Measurements from ENCODE around the gene IFITM10. TPM values are rescaled to one million over a fixed set of nuclear protein-coding genes. Genes with fewer than 3 reads are reported as not detected.

IFITM10 gene
- total RNA-seq, 1 donor from 2014 or later = 3.4 TPM

DNA sequence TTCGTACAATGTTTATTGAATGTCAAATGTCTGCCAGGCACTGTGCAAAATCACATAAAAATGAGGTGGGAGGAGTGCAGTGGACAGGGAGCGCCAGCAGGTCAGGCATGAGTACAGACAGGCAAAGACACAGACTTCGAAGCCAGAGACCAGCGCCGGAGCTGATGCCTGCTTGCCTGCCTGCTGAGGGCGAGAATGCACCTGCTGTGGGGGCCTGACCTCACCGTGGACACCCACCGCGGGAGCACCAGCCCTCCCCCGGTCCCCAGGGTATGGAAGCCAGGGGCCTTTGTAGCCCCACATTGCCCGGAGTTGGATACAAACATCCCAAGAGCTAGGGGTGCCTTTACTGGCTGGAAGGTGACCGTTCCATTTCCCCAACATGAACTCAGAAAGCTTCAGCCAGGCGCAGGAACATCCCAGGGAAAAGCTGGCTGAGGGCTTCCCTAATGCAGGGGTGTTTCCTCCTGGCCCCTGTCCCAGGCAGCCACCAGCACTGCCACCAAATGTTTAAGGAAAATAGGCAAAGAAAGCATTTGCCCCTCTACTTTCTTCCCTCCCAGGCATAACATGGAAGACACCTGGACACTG is 17.9 kb downstream of the IFITM10 start:
- no peak for DNase-seq (ENCODE audit: extremely low spot score, unreplicated experiment)
- Mint-ChIP-seq H3K4me1 (ENCODE audit: unreplicated experiment) (peaks cover 3% of the 10 kb centered on the region), H3K27ac (no peak overlapping the region), H3K4me3 (no peak overlapping the region), H3K9me3 (peaks cover 14% of the 10 kb centered on the region), H3K27me3 (peaks cover 81% of the 10 kb centered on the region), H3K36me3 (no peaks in the 10 kb centered on the region)
- TF ChIP-seq, protein P1, sequence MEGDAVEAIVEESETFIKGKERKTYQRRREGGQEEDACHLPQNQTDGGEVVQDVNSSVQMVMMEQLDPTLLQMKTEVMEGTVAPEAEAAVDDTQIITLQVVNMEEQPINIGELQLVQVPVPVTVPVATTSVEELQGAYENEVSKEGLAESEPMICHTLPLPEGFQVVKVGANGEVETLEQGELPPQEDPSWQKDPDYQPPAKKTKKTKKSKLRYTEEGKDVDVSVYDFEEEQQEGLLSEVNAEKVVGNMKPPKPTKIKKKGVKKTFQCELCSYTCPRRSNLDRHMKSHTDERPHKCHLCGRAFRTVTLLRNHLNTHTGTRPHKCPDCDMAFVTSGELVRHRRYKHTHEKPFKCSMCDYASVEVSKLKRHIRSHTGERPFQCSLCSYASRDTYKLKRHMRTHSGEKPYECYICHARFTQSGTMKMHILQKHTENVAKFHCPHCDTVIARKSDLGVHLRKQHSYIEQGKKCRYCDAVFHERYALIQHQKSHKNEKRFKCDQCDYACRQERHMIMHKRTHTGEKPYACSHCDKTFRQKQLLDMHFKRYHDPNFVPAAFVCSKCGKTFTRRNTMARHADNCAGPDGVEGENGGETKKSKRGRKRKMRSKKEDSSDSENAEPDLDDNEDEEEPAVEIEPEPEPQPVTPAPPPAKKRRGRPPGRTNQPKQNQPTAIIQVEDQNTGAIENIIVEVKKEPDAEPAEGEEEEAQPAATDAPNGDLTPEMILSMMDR (conservative IDR thresholded peaks at IDR 0.05) = no peak

DNA sequence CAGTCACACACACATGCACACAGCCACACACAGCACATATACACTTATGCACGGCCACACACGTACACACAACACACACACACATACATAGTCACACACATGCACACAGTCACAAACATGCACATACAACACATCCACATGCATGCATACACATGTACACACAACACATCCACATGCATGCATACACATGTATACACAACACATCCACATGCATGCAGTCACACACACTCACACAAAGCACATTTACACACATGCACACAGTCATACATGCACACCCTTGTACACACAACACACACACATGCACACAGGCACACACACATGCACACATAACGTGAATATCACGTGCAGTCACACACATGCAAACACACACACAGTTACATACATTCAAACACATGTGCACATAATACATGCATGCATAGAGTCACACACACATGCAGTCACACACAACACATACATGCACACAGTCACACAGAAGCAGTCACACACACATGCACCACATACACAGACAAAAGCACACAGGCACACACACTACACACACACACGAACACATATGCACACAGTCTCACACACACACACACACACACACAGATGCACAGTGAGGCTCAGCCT is 18.8 kb downstream of the IFITM10 start:
- peaks cover 3% of the 10 kb centered on the region for H3K4me1 Mint-ChIP-seq (ENCODE audit: unreplicated experiment)
- peaks cover 81% of the 10 kb centered on the region for H3K27me3 Mint-ChIP-seq
- no peak overlapping the region for H3K4me3 Mint-ChIP-seq
- no peaks in the 10 kb centered on the region for H3K36me3 Mint-ChIP-seq
- H3K27ac Mint-ChIP-seq = no peak overlapping the region
- H3K9me3 Mint-ChIP-seq = peaks cover 12% of the 10 kb centered on the region
- TF ChIP-seq, protein P1 (conservative IDR thresholded peaks at IDR 0.05) = no peak
- DNase-seq (ENCODE audit: extremely low spot score, unreplicated experiment) = no peak

GRCh38 chr11:1730059-1730629 is 20.3 kb downstream of the IFITM10 start:
- Mint-ChIP-seq H3K4me1 (ENCODE audit: unreplicated experiment) (peaks cover 3% of the 10 kb centered on the region), H3K4me3 (no peak overlapping the region), H3K9me3 (no peaks in the 10 kb centered on the region), H3K27ac (peak overlapping the region; percentile 64), H3K36me3 (no peaks in the 10 kb centered on the region), H3K27me3 (peaks cover 73% of the 10 kb centered on the region)
- TF ChIP-seq, protein P1 (conservative IDR thresholded peaks at IDR 0.05) = no peak
- no peak for DNase-seq (ENCODE audit: extremely low spot score, unreplicated experiment)

DNA sequence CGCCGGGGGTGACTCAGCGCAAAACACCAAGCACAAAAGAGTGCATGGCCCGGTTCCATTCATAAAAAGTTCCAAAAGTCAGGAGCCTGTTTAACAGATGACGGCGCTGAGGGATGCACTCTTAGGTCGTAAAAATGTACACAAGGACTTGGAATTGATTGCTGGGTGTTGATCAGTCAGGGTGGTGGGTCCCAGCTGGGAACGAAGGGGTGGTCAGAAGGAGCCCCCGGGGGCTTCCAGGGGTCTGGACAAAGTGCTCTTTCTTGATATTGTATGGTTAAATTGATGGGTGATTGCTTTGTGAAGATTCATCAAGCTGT is 20.7 kb downstream of the IFITM10 start:
- Mint-ChIP-seq H3K27me3 (peaks cover 74% of the 10 kb centered on the region), H3K9me3 (no peaks in the 10 kb centered on the region), H3K4me3 (no peak overlapping the region), H3K27ac (no peak overlapping the region), H3K36me3 (no peaks in the 10 kb centered on the region), H3K4me1 (ENCODE audit: unreplicated experiment) (peaks cover 3% of the 10 kb centered on the region)
- DNase-seq (ENCODE audit: extremely low spot score, unreplicated experiment) = no peak
- TF ChIP-seq, protein P1 (conservative IDR thresholded peaks at IDR 0.05) = no peak

- peaks cover 2% of the 10 kb centered on the region for H3K4me1 Mint-ChIP-seq (ENCODE audit: unreplicated experiment)
- H3K9me3 Mint-ChIP-seq = no peaks in the 10 kb centered on the region
- H3K27me3 Mint-ChIP-seq = peaks cover 69% of the 10 kb centered on the region
- H3K27ac Mint-ChIP-seq = no peak overlapping the region
- H3K36me3 Mint-ChIP-seq = no peaks in the 10 kb centered on the region
- TF ChIP-seq, protein P1 (conservative IDR thresholded peaks at IDR 0.05) = no peak
- DNase-seq (ENCODE audit: extremely low spot score, unreplicated experiment) = no peak
- H3K4me3 Mint-ChIP-seq = no peak overlapping the region
Measured at GRCh38 chr11:1728931-1729691, 21.3 kb downstream of the IFITM10 start.
